IPS DF 19.7 (cell line): ENCODE data around the gene PCGF6.
"Not testable (repeated sequence)": the region's sequence is repeated elsewhere in the genome, so short reads cannot be mapped to it uniquely, and the experiment has no call there.

Experiments
- DNase-seq: peaks from one replicate; pipeline ENCODE4 v3.0.0-alpha.2; 2013; ENCODE audit warnings: low read depth, low spot score

PCGF6 gene

DNA sequence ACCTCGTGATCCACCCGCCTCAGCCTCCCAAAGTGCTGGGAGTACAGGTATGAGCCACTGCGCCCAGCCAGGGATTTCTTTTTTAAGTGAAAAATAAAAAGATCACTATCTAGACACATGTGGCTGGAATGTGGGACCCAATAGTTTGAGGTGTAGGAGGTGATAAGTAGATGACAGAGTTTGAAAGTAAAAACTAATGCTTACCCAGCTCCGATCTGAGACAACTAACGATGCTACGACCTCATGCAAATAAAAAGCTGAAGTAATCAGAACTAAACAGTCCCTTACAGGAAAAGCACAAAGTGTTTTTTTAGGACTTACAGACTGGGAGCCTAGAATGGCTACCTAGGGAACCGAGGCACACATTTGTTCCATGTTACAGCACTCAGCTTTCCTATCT is 23.0 kb downstream of the PCGF6 start:
- DNase-seq, result no peak

DNA sequence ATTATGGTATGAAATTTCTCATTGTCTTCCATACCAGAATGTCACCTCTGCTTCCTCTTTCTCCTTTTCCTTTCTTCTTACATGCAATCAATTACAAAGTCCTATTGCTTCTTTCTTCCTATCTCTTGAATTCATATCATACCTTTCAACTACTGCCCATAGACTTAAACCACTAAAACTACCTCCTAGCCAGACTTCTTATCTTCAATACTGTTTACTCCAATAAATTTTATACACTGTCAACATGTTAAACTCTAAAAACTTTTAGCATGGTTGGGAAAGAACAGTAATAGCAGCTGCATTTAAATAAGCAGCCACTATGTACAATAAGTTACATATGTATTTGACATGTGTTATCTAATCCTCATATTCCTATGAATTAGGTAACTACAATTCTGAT is 34.9 kb downstream of the PCGF6 start:
- no peak for DNase-seq

DNA sequence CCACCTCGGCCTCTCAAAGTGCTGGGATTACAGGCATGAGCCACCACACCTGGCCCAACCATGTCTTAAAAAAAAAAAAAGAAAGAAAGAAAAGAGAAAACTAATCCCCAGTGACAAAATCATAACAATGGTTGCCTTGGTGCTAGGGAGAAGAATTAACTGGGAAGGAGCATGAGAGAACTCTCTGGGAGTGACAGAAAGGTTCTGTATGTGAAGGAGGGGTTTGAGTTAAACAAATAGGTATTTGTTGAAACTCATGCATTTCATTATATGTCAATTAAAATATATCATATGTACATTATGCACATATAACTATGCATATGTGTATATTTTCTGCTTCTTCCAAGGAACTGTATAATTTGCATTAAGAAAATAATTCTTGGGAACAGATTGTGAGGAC is 40.7 kb downstream of the PCGF6 start:
- DNase-seq, result no peak

DNA sequence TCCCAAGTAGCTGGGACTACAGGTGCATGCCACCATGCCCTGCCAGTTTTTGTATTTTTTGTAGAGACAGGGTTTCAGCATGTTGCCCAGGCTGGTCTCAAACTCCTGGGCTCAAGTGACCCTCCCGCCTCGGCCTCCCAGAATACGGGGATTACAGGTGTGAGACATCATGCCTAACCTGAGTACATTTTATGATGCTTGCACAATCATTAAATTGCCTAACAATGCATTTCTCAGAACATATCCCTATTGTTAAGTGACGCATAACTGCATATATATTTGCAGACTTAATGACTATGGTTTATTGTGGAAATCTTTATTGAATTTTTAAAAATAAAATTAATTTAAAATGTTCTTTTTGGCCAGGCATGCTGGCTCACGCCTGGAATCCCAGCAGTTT is 43.3 kb downstream of the PCGF6 start:
- no peak for DNase-seq

DNA sequence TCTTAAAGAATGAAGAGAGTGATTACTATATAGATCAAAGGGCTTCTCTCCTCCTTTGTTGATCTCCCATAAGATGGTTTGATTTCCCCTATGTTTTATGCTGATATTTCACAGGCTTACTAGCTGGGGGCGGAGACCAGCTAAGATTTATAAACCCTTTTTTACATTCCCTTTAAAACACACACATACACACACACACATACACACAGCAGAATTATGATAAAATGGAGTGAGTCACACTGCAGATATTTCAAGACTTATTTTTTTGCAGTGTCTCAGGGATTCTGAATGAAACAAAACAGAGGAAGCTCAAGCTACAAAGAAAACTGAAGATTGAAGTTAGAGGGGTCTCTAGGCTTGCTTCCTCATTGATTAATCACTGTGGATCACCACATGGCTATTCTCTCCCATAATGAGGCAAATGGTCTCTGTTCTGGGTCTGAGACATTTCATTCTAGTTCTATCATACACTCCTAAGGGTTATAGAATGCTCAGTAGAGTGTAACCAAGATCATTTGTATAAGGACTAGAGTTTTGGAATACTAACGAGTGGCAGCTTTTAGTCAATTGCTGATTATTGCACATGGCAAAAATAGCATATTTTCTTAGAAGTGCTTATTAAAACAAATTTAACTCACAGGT is 55.4 kb downstream of the PCGF6 start:
- no peak for DNase-seq

DNA sequence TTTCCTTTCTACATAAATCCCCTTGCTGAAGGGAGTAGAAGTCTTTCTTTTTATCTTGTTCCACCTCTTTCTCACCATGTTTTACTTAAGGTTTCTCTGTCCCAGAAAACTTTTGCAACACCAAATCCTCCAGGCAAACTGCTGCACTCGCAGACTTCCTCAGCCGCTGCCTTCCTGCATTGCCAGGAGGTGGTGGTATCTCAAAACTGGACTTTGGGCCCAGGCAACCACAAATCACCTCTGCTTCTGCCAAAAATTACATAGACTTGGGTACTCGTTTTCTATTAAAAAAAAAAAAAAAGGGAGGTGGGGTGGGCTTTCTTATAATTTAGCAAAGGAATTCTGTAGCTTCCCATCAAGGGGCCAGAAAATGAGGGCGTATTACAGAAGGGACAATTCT is 59.4 kb downstream of the PCGF6 start:
- DNase-seq, result no peak

DNA sequence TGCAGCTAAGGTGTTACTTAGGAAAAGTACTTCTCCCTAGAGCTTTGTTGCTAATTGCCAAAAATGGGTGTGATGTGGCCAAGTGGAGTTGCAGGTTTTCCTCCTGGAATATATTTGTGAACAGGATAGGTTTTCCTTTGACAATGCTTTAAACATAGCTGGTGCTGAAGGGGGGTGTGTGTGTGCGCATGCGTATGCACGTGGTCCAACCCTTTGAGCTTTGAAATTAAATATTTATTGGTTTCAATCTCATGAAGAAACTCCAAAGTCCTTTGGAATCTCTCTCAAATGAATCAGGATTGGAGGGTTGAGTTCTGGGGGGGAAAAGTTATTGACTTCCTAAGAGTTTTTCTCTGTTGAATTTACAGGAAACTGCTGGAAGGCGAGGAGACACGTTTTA is 62.9 kb downstream of the PCGF6 start:
- DNase-seq, result no peak

DNA sequence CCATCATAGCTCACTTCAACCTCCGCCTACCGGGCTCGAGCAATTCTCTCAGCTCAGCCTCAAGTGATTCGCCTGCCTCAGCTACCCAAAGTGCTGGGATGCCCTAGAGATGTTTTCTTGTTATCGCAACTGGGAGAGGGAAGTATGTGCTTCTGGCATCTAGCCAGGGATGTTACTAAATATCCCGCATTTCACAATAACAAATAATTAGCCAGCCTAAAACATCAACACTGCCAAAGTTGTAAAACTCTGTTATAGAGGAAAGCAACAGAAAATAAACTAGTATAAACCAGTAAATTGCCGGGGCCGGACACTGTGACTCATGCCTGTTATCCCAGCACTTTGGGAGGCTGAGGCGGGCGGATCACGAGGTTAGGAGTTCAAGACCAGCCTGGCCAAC is 66.8 kb downstream of the PCGF6 start:
- DNase-seq, result no peak

DNA sequence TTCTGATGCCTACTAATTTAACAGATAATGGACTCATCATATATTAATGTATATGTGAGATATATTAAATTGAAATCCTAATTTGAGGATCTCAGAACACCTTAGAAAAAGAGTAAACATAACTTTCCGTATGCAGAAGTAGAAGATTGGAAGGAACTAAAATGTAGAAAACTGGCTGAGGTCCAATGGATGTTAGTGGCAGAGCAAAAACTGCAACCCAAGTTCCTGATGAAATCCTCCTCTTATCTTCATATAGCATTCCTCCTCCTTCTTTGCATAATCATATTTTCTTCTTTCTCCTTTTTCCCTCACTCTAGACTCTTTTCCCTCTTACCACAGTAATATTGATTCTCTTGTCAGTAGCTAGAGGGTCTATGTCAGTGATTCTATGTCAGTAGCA is 68.0 kb downstream of the PCGF6 start:
- DNase-seq, result no peak

DNA sequence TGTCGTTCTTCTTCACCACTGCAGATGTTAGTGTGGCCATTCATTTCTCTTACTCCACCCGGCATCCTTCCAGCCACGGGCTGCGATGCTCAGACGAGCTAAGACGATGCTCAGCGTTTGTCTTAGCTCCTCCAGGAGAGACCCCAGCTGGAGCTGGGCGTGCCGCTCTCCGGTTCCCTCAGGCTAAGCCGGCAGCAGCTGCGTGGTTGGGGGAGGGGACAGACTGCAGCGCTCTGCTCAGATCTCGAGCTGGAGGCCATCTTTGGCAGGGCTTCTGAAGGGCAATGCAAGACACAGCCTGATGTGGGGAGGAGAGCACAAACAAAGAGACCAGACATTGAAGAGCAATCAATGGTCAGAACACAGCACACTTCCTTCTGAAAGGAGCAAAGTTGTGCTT is 69.2 kb downstream of the PCGF6 start:
- peak; percentile 87 for DNase-seq

DNA sequence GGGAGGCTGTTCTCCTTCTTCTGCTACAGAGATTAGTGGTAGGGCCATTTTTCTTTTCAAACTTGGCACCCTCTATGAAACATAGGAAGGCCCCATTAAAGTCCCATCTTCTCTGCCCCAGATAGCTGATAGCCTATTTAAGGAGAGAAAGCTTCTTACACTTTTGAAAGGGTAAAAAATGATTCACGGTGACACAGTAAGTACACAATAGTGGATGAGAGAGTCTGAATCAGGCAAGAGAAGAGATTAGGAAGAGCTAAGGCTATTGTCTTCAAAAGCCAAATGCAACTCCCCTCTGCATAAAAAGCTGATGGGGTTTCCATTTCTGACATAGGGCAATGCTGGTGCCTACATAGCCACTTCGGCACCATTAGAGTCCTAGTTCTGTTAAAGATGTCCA is 70.4 kb downstream of the PCGF6 start:
- no peak for DNase-seq

DNA sequence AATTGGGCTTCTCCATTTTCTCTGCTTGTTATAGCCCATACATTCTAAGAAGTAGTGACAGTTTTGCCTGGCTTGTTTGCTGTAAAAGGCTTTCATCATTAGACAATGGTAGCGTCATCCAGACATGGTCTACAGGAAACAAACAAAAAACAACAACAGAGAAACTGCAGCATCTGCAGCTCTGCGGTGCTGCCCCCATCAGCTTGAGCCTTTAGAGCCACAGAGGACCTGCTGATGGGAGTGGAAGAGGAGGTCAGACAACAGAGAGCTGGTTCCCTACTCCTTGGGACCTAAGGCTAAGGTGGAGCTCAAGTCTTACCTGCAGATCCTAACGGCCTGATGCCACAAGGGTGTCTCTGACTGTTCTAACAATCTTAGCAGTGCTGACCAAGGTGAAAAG is 70.9 kb downstream of the PCGF6 start:
- DNase-seq, result no peak

DNA sequence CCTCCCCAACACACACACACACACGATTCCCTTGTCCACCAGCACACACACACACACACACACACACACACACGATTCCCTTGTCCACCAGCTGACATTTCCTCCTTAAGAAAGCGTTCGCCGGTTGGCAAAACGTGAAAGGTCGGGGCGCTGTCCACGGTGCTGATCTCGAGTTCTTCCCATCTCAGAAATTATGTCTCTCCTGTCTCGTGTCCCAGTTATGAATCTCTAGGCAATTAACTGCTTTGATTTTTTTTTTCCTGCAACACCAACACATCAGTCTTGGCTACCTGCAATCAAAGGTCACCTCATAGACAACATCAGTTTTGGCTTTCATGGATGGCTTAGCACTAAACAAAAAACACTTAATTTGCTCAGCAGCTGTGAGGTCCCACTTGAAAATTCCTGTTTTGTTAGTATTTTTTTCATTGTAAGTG is 72.1 kb downstream of the PCGF6 start:
- DNase-seq, result no peak

DNA sequence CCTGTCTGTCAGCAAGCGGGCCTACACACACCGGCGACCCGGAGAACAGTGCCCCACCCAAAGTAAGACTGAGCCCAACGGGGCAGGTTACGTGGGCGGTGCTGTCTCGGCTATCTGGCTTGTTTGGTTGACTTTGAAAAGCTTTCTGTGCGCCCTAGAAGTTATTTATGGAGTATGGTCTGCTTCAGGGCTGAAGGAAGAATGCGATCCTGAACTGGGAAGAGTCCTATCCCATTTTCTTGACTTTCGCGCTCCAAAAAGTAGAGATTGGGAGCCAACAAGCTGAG is 72.5 kb downstream of the PCGF6 start:
- no peak for DNase-seq

DNA sequence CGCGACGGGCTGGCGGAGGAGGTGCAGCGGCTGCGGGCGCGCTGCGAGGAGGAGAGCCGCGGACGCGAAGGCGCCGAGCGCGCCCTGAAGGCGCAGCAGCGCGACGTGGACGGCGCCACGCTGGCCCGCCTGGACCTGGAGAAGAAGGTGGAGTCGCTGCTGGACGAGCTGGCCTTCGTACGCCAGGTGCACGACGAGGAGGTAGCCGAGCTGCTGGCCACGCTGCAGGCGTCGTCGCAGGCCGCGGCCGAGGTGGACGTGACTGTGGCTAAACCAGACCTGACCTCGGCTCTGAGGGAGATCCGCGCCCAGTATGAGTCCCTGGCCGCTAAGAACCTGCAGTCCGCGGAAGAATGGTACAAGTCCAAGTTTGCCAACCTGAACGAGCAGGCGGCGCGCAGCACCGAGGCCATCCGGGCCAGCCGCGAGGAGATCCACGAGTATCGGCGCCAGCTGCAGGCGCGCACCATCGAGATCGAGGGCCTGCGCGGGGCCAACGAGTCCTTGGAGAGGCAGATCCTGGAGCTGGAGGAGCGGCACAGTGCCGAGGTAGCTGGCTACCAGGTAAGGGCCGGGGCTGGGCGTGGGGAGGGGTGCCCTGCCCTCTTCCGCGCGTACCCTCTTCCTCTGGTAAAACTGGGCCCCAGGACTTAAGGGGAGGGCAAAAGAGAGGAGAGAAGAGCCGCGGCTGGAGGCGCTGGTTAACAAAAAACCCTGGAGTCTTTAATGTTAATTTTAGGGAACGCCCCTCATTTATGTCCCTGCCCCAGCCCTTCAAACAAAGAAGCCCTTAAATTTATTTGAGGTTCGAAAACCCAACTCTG is 73.0 kb downstream of the PCGF6 start:
- DNase-seq, result no peak

DNA sequence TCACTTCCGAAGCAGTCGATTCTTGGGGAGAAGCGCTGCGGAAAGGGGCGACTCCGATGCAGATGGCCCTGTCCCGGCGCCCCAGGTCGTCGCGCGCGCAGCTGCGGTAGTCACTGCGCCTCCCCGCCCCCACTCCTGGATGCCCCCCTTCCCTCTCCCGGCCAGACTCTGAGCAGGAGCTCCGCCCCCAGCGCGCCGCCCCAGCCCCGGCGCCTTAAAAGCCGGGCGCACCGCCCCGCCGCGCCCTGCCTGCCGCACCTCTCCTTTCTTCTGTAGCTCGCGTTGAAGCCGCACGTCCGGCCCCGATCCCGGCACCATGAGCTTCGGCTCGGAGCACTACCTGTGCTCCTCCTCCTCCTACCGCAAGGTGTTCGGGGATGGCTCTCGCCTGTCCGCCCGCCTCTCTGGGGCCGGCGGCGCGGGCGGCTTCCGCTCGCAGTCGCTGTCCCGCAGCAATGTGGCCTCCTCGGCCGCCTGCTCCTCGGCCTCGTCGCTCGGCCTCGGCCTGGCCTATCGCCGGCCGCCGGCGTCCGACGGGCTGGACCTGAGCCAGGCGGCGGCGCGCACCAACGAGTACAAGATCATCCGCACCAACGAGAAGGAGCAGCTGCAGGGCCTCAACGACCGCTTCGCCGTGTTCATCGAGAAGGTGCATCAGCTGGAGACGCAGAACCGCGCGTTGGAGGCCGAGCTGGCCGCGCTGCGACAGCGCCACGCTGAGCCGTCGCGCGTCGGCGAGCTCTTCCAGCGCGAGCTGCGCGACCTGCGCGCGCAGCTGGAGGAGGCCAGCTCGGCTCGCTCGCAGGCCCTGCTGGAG is 73.8 kb downstream of the PCGF6 start, which contains the start of gene INA:
INA (plus strand) TSS at position 243 of the 817 bp plus-strand sequence; CDS start at position 317, 74 bp downstream.
- no peak for DNase-seq

DNA sequence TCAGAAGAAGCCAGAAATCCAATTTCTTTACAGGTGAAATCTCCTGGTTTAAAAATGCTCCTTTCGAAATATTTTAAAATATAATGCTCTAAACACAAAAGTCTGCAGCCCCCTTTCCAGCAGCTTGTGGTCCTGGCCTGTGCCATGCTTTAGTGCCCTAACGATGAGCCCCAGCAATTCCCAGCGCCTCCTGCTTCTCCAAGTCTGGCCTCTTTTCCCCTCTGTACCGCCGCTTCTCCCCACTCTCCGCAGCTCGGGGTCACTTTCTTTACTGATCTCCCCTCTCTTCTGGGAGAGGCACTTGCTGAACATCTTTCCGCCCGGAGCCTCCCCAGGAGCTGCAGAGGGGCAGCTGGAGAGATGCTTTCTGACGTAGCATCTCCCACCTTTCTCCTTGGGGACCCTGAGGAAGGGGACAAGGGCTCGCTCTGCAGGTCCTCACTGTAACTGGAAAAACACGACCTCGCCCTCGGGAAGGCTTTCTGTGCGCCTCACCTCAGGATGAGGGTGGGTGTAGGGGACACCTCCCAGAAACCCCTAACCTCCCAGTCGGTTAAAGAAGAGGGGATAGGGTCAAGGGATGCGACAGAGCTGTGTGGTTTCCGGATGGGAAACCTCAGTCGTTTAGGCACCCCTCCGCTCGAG is 74.6 kb downstream of the PCGF6 start:
- DNase-seq, result no peak

DNA sequence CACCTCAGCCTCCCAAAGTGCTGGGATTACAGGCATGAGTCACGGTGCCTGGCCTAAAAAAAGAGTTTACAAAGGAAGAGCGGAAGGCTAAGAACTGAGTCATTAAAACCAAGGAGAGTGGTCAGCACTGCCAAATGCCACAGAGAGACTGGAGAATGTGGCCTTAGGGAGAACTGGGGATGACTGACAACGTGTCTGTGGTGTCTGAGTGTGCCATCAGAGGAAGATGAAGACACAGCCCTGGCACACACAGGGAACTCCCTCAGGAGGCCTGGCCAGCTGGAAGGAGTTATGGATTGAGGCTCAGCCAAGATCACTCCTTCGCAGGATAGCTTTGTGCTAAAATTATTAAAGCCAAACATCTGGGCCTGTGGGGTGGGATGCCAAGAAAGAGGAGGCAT is 77.9 kb downstream of the PCGF6 start:
- no peak for DNase-seq

DNA sequence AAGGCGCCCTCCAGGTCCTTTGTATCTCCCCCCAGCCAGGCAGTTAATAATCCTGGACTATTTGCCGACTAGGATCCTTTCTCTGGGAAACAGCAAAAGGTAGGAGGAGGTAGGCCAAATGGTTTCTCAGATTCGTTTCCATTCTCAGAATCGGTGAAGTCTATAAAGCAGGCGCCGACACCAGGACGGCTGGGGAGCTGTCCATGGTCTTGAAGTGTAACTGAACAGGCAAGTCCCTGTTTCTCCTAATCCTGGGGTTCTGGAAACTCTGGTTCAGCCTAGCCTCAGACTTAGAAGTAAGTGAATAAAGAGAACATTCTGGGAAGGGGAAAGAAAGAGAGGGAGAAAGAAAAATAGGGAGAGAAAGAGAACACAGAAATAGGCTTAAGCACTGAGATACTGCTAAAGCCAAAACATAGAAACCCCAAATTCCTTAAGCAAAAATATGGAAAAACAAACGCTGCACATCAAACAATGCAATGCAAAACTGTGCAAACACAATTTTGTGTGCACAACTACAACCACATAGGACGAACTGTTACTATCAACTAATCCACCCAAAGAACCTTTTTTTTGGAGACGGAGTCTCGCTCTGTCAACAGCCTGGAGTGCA is 85.1 kb downstream of the PCGF6 start:
- no peak for DNase-seq

DNA sequence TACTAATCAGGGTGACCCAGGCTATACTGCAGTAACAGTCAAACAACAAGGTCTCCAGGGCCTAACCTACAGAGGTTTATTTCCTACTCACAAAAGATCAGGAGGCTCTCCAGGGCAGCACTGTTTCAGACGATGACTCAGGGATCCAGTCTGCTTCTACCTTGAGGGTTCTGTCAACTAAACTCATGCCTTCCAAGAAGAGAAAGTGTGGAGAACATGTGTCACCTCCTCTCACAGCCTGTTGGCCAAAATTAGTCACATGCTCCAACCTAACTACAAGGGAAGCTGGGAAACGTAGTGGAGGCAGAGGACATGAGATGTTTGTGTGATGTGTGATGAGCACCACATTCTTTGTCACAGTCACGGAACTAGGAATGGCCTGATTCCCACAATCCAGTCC is 88.7 kb downstream of the PCGF6 start:
- no peak for DNase-seq

DNA sequence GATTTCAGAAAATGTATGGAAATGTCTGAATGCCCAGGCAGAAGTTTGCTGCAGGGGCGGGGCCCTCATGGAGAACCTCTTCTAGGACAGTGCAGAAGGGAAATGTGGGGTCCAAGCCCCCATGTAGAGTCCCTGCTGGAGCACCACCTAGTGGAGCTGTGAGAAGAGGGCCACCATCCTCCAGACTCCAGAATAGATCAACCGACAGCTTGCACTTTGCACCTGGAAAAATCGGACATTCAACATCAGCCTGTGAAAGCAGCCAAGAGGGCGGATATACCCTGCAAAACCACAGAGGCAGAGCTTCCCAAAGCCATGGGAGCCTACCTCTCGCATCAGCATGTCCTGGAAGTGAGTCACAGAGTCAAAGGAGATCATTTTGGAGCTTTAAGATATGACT is 91.0 kb downstream of the PCGF6 start:
- no peak for DNase-seq

DNA sequence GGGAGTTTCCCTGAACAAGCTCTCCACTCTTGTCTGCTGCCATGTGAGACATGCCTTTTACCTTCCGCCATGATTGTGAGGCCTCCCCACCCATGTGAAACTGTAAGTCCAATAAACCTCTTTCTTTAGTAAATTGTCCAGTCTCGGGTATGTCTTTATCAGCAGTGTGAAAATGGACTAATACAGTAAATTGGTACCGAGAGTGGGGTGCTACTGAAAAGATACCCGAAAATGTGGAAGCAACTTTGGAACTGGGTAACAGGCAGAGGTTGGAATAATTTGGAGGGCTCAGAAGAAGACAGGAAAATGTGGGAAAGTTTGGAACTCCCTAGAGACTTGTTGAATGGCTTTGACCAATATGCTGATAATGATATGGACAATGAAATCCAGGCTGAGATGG is 92.0 kb downstream of the PCGF6 start:
- not testable (repeated sequence) for DNase-seq
